Stimulated activated CD4-positive, alpha-beta T cell treated with anti-CD3 and anti-CD28 coated beads, Interleukin-1b, Interleukin-23, amount 100 ng/mL, for 4 hours (primary cell): ENCODE measurements around the gene AP2S1.
"Not testable (repeated sequence)": the region's sequence is repeated elsewhere in the genome, so short reads cannot be mapped to it uniquely, and the experiment has no call there.

Experiments used
- DNase-seq, 2 donors: peaks; one replicate each; pipeline ENCODE4 v3.0.0-alpha.2; 2020; ENCODE audit warnings: low read depth in 2 of 2

Gene AP2S1

GRCh38 chr19:46841458-46842083 lies 9.1 kb downstream of the AP2S1 start:
- no peak for DNase-seq

GRCh38 chr19:46840498-46840942 lies 10.1 kb downstream of the AP2S1 start:
- DNase-seq: peak; percentile 37 to 41

DNA sequence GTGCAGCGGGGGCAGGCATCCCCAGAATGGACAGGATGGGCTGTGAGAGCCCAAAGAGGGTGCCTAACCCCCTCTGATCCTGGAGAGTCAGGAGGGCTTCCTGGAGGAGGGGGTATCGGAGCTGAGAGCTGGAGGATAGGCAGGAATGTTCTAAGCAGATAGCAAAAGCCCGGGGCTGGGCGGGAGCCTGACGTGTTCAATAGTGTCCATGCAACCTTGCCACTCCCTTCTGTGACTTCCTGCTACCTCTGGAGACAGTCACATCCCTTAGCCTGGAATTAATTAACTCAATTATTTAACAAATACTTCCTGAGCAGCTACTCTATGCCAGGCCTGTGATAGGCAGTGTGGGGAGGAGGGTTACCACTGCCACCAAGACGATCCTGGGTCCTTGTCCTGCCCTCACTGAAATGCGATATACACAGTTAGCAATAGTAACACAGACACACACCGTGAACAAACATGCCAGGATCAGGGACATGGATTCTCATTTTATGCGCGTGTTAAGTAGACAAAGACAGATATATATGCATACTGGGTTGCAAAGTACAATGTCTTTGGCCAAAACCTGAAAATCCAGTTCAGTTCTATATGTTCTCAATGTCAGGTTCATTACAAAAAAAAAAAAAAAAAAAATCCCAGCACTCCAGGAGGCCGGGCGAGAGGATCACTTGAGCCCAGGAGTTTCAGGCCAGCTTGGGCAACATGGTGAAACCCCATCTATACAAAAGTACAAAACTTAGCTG lies 10.7 kb downstream of the AP2S1 start:
- DNase-seq: no peak

GRCh38 chr19:46838160-46838559 lies 12.5 kb downstream of the AP2S1 start:
- DNase-seq: no peak

DNA sequence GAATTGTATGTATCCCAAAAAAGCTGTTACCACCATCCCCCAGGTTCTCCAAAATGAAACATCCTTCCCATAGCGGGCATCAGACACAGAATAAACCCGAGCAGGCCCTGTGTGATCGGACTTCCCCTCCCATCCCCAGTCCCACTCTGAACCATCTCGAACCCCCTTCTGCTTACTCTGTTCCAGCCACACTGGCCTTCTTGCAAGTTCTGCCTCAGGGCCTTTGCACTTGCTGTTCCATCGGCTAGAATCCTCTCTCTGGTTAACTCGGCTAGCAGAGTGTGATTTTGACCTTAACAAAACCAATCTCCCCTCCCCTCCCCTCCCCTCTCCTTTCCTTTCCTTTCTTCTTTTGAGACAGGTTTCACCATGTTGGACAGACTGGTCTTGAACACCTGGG lies 15.7 kb downstream of the AP2S1 start:
- DNase-seq: no peak

DNA sequence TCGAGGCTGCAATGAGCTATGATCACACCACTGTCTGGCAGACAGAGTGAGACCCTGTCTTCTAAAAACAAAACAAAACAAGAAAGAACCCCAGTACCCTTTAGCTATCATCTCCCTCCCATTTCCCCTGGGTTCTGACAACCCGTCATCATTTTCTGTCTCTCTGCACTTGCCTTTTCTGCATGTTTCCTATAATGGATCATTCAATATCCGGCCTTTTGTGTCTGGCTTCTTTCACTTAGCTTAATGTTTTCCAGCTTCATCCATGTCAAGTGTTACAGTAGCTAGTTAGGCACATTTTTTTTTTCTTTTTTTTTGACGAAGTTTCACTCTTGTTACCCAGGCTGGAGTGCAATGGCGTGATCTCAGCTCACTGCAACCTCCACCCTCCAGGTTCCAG lies 16.5 kb downstream of the AP2S1 start:
- no peak for DNase-seq

DNA sequence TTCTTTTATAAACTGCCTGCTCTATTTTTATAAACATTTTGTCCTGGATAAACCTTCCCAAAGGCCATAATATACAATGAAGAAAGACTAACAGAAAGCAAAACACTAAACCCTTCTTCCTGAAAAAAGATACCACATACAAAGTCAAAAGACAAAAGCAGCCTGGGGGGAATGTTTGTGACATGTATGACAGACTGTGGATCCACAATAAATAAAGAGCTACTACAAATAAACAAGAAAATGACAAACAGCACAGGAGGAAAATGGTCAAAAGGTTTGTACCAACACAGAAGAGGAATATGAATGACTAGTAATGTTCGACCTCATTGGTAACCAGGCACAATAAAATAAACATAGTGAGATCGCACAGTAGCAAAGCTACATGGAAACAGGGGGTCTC lies 19.8 kb downstream of the AP2S1 start:
- no peak for DNase-seq

GRCh38 chr19:46828484-46828883 lies 22.2 kb downstream of the AP2S1 start:
- peak; percentile 11 to 46 for DNase-seq

- DNase-seq: no peak
Measured at GRCh38 chr19:46825731-46826055, 25.0 kb downstream of the AP2S1 start.

- no peak for DNase-seq
Measured at GRCh38 chr19:46824890-46825730, 25.5 kb downstream of the AP2S1 start.

- no peak for DNase-seq
Measured at GRCh38 chr19:46823049-46823448, 27.6 kb downstream of the AP2S1 start.

- not testable (repeated sequence) for DNase-seq
Measured at GRCh38 chr19:46822410-46822787, 28.2 kb downstream of the AP2S1 start.

- DNase-seq: peak; percentile 32
Measured at GRCh38 chr19:46821512-46822409, 28.9 kb downstream of the AP2S1 start.

DNA sequence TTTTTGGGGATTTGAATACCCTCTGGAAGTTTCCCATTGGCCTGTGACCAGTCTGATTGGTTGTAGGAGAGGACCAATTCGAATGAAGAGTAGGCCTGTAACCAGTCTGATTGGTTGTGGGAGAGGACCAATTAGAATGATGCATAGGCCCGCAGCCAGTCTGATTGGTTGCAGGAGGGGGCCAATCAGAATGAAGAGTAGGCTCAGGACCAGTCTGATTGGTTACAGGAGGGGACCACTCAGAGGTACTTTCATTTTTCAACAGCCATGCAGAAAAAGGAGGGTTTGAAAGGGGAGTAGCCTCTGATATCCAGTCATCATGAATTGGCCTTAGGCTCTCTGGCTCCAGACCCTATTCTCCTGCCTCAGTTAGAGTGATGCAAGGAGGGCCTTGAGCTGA lies 31.8 kb downstream of the AP2S1 start:
- DNase-seq: no peak

DNA sequence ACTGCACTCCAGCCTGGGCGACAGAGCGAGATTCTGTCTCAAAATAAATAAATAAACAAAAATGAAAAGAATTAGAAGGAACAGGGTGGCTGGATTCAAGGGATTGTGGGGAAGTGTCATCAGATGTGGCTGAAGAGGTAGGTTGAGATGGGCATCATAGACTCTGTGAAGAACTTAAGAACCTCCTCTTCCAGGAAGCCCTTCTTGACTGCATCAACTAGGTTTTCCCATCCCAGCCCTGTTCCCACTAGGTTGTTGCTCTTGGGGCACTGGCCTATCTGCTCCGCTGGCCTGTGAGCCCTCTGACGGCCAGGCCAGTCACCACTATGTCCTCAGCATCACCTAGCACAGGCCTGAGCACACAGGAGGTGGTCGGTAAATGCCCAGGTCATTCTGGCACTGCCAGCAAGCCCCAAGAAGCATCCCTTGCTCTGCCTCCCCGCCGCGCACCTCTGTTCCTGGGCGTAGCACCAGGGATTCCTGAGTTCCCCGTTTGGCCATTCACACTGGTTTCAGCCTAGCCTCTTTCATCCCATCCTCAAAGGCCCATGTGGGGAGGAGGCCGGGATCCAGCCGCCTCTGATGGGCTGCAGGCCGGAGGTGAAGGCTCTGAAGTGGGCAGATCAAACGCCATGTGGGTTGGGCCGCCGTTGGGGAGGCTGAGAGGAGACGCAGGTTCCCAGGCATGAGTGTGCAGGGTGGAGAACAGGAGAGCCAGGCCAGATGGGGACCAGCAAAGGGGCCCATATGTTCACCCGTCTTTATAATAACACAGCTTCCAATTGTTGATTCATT lies 34.6 kb downstream of the AP2S1 start:
- DNase-seq: no peak

GRCh38 chr19:46813839-46814358 lies 36.7 kb downstream of the AP2S1 start:
- no peak for DNase-seq

DNA sequence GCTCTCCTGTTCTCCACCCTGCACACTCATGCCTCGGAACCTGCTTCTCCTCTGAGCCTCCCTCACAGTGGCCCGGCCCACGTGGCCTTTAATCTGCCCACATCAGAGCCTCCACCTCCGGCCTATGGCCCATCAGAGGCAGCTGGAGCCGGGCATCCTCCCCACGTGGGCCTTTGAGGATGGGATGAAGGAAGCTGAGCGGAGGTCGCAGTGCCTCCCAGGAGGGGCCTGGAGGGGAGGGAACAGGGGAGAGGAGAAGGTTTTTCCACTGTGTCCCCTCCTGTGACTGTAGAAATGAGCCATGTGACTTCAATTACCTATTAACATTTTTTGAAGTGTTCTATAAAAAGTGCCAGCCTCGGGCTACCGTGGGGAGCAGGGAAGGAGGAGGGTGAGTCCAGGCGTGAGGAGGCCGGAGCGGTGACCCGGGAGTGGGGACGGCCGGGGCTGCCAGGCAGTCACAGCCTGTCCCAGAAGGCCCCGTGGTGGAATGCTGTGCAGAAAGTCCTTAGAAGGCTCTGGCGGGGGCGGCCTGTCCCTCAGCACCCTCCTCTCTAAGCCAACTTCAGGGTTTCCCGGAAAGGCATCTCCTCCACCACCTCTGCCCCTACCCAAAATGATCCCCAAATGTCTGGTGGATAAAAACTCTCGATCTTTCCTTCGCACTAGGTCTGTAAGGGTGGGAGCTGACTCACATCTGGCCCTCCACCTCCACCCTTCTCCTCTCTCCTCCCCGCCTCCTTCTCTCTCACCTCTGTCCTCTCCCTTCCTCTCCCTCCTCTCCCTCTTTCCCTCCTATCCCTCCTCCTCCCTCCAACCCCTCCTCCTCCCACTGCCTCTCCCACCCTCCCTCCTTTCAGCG lies 37.4 kb downstream of the AP2S1 start:
- DNase-seq: no peak

GRCh38 chr19:46809534-46810272 lies 40.9 kb downstream of the AP2S1 start:
- no peak for DNase-seq

GRCh38 chr19:46806656-46807055 lies 44.0 kb downstream of the AP2S1 start:
- no peak for DNase-seq
